SU-DHL-6 (cell line): Measurements from ENCODE around the gene THAP5.

Experiments used
- H2AFZ ChIP-seq: fragments of 200-600 bp; sonication (generic); 2 replicates; pipeline ENCODE4 v1.6.1; 2014; ENCODE audit warnings: low read depth, mild to moderate bottlenecking, moderate library complexity, mixed read lengths, antibody characterized with exemption, low read length; ENCODE audit not compliant: severe bottlenecking
- H3F3A ChIP-seq: fragments of 200-600 bp; shearing (Covaris generic); 2 replicates; pipeline ENCODE4 v1.6.0; 2016; ENCODE audit warnings: antibody characterized with exemption, mild to moderate bottlenecking; ENCODE audit not compliant: insufficient read depth
- H3K27ac ChIP-seq: fragments of 200-600 bp; sonication (generic); 2 replicates; pipeline ENCODE4 v1.5.1; 2016; ENCODE audit warnings: low read depth, mild to moderate bottlenecking, low read length, moderate library complexity, mixed read lengths
- H3K27me3 ChIP-seq: fragments of 200-600 bp; sonication (generic), shearing (Covaris generic); 2 replicates; pipeline ENCODE4 v1.6.0; 2014; ENCODE audit warnings: mild to moderate bottlenecking, low read length
- H3K36me3 ChIP-seq: fragments of 200-600 bp; sonication (generic); 2 replicates; pipeline ENCODE4 v1.6.1; 2014; ENCODE audit warnings: mild to moderate bottlenecking, low read length, mixed read lengths
- H3K4me2 ChIP-seq: fragments of 300-600, 200-600 bp; shearing (Covaris generic), sonication (generic); 2 replicates; pipeline ENCODE4 v1.6.0; 2014; ENCODE audit warnings: low read length, low read depth, mild to moderate bottlenecking; ENCODE audit not compliant: poor library complexity, severe bottlenecking
- H3K4me3 ChIP-seq: fragments of 200-600 bp; sonication (generic); 2 replicates; pipeline ENCODE4 v1.5.1; 2014; ENCODE audit warnings: antibody characterized with exemption, low read length, mild to moderate bottlenecking, mixed read lengths; ENCODE audit not compliant: insufficient read depth, poor library complexity, severe bottlenecking
- H3K79me2 ChIP-seq: fragments of 200-600 bp; sonication (generic); 2 replicates; pipeline ENCODE4 v1.6.1; 2014; ENCODE audit warnings: mild to moderate bottlenecking, low read length, moderate library complexity; ENCODE audit not compliant: insufficient read depth
- H3K9ac ChIP-seq: fragments of 200-600 bp; sonication (generic); 2 replicates; pipeline ENCODE4 v1.7.0; 2014; ENCODE audit warnings: mild to moderate bottlenecking, low read length
- H3K9me2 ChIP-seq: fragments of 200-600 bp; sonication (generic); replicated peaks from 2 replicates; pipeline ENCODE4 v1.6.1; 2014; ENCODE audit warnings: low read length; ENCODE audit not compliant: insufficient read depth
- H3K9me3 ChIP-seq: fragments of 200-600 bp; sonication (generic); 2 replicates; pipeline ENCODE4 v1.6.1; 2014; ENCODE audit warnings: low read length, mixed read lengths; ENCODE audit not compliant: insufficient read depth
- H4K20me1 ChIP-seq: fragments of 200-600 bp; sonication (generic); 2 replicates; pipeline ENCODE4 v1.6.1; 2014; ENCODE audit warnings: low read depth, mild to moderate bottlenecking, antibody characterized with exemption, low read length, moderate library complexity, mixed read lengths
- CTCF ChIP-seq: fragments of 200-600 bp; sonication (generic); IDR thresholded peaks from one replicate; pipeline ENCODE4 v1.5.1; 2017; ENCODE audit warnings: antibody characterized with exemption, mild to moderate bottlenecking, low read length, moderate library complexity; ENCODE audit not compliant: insufficient read depth, poor library complexity, severe bottlenecking
- EZH2phosphoT487 ChIP-seq: fragments of 200-600 bp; sonication (generic), shearing (Covaris generic); conservative IDR thresholded peaks from 2 replicates; pipeline ENCODE4 v1.6.1; 2018; ENCODE audit warnings: mild to moderate bottlenecking, antibody characterized with exemption, low read length, moderate library complexity, mixed read lengths

THAP5 gene

DNA sequence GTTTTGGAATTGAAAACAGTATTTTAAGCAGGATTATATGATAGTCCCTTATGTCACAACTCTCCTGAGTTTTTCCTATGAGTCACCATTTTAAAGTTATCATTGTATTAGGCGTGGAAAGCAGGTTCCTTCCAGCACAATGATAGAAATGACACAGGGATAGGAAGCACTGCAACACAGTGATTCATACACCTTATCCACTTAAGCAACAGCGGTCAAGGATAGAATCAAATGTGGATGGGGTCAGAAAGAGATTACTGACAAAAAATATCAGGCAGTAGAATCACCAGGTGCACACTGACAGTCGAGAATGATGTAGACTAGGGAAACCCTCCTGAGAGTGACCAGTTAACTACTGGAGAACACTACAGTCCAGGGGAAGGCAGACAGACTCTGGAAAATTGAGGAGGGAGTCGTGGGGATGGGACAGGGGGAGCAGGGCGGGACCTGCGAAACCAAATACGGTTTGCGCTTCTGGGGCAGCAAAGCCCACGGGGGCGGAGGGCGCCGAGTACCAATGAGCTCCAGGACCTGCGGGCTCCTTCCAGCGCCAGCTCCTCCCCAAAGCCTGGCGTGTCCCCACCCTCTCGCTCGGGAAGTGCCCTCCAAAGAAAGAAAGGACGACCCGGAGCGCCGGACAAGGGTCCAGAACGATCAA, 44.0 kb downstream of the THAP5 start:
- H4K20me1 ChIP-seq, result no peaks in the 10 kb centered on the region
- peak overlapping the region; percentile 77 for H3K4me2 ChIP-seq
- peak overlapping the region; percentile 76 for H3K9ac ChIP-seq
- TF ChIP-seq EZH2phosphoT487 (no peak), CTCF (no peak)
- no peaks in the 10 kb centered on the region for H3K36me3 ChIP-seq
- peaks cover 16% of the 10 kb centered on the region; the same call in 1 of the 2 replicates for H3F3A ChIP-seq
- H3K79me2 ChIP-seq, result peaks cover 47% of the 10 kb centered on the region
- no peaks in the 10 kb centered on the region for H3K27me3 ChIP-seq
- peak overlapping the region; percentile 78 for H3K4me3 ChIP-seq
- H2AFZ ChIP-seq, result peak overlapping the region; percentile 17
- no peaks in the 10 kb centered on the region for H3K9me2 ChIP-seq
- peak overlapping the region; percentile 42 for H3K27ac ChIP-seq
- no peaks in the 10 kb centered on the region for H3K9me3 ChIP-seq

DNA sequence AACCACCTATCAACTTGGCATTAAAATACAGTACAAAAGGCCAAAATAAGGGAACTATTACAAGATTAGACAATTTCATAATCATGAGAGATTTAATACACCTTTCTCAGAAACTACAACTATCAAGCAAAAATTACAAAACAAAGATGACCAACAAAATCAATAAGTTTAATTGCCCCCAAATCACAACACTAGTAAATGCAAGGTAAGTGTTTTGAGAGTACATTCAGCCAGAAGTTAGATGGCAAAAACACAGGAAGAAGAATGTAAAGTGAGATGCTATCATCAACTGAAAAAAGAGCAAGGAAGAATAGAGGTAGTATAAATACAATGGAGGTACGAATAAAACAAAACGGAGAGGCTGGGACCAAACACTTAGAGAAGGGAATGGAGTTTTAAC, 46.7 kb downstream of the THAP5 start:
- Histone ChIP-seq H3K4me2 (peak overlapping the region; percentile 77), H3K79me2 (peaks cover 62% of the 10 kb centered on the region), H3K4me3 (no peak overlapping the region)

DNA sequence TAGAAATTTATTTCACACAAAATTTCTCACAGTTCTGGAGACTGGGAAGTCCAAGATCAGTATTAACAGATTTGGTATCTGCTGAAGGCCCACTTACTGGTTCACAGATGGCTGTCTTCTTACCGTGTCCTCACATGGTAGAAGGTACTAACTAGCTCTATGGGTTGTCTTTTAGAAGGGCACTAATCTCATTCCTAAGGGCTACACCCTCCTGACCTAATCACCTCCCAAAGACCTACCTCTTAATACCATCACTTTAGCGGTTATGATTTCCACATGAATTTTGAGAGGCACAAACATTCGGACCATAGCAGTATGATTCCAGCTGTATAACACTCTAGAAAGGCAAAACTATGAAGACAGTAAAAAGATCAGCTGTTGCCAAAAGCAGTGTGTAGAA, 51.6 kb downstream of the THAP5 start:
- H3K4me2 ChIP-seq, result no peak overlapping the region
- no peak overlapping the region for H2AFZ ChIP-seq
- no peaks in the 10 kb centered on the region for H3K9me2 ChIP-seq
- H3K9me3 ChIP-seq, result no peaks in the 10 kb centered on the region
- H3K27me3 ChIP-seq, result no peaks in the 10 kb centered on the region
- H4K20me1 ChIP-seq, result no peaks in the 10 kb centered on the region
- H3K79me2 ChIP-seq, result peaks cover 40% of the 10 kb centered on the region
- H3K9ac ChIP-seq, result no peak overlapping the region
- no peaks in the 10 kb centered on the region for H3F3A ChIP-seq
- H3K4me3 ChIP-seq, result no peak overlapping the region
- peaks cover 20% of the 10 kb centered on the region for H3K36me3 ChIP-seq
- TF ChIP-seq CTCF, result no peak
- no peak for TF ChIP-seq EZH2phosphoT487
- H3K27ac ChIP-seq, result no peak overlapping the region

More for the DNA sequence above, 46.7 kb downstream of the THAP5 start:
- Histone ChIP-seq H3F3A (peaks cover 16% of the 10 kb centered on the region; the same call in 1 of the 2 replicates), H3K27ac (no peak overlapping the region), H3K36me3 (no peaks in the 10 kb centered on the region), H3K27me3 (no peaks in the 10 kb centered on the region), H3K9me2 (no peaks in the 10 kb centered on the region), H3K9ac (no peak overlapping the region), H2AFZ (no peak overlapping the region), H4K20me1 (no peaks in the 10 kb centered on the region), H3K9me3 (no peaks in the 10 kb centered on the region)
- TF ChIP-seq CTCF (no peak), EZH2phosphoT487 (no peak)
